Jurkat, Clone E6-1 (cell line): Measurements from ENCODE around the gene ARHGAP45.

Experiments used
- DNase-seq: peaks from one replicate; pipeline ENCODE4 v3.0.0-alpha.2; 2011; ENCODE audit warnings: low read depth, low spot score
- H3K4me3 ChIP-seq: 2 replicates; pipeline ENCODE4 v1.5.1; 2011; ENCODE audit warnings: mild to moderate bottlenecking, low read length, control low read depth, moderate library complexity

Gene ARHGAP45

GRCh38 chr19:1051791-1052190, 15.2 kb upstream of the ARHGAP45 start:
- no peak overlapping the region for H3K4me3 ChIP-seq
- no peak for DNase-seq

- DNase-seq = no peak
- no peak overlapping the region for H3K4me3 ChIP-seq
Measured at GRCh38 chr19:1052349-1052975, 14.5 kb upstream of the ARHGAP45 start.

GRCh38 chr19:1053176-1054101, 13.5 kb upstream of the ARHGAP45 start:
- no peak for DNase-seq
- H3K4me3 ChIP-seq = no peak overlapping the region

- DNase-seq = no peak
- no peak overlapping the region for H3K4me3 ChIP-seq
Measured at GRCh38 chr19:1054102-1055027, 12.6 kb upstream of the ARHGAP45 start.

- H3K4me3 ChIP-seq = no peak overlapping the region
- no peak for DNase-seq
Measured at GRCh38 chr19:1055028-1055425, 11.9 kb upstream of the ARHGAP45 start.

GRCh38 chr19:1055886-1056620, 10.9 kb upstream of the ARHGAP45 start:
- no peak overlapping the region for H3K4me3 ChIP-seq
- DNase-seq = no peak

GRCh38 chr19:1057176-1057855, 9.7 kb upstream of the ARHGAP45 start:
- DNase-seq = peak; percentile 67

GRCh38 chr19:1058112-1058511, 8.9 kb upstream of the ARHGAP45 start:
- no peak for DNase-seq
- no peak overlapping the region for H3K4me3 ChIP-seq

More at GRCh38 chr19:1057176-1057855, 9.7 kb upstream of the ARHGAP45 start:
- no peak overlapping the region for H3K4me3 ChIP-seq

- no peak overlapping the region for H3K4me3 ChIP-seq
- DNase-seq = no peak
Measured at GRCh38 chr19:1060689-1061088, 6.3 kb upstream of the ARHGAP45 start.

GRCh38 chr19:1061987-1062386, 5.0 kb upstream of the ARHGAP45 start:
- DNase-seq = no peak

GRCh38 chr19:1062387-1063029, 4.5 kb upstream of the ARHGAP45 start:
- DNase-seq = no peak
- no peak overlapping the region for H3K4me3 ChIP-seq

More at GRCh38 chr19:1061987-1062386, 5.0 kb upstream of the ARHGAP45 start:
- H3K4me3 ChIP-seq = no peak overlapping the region

GRCh38 chr19:1063030-1063908, 3.7 kb upstream of the ARHGAP45 start:
- H3K4me3 ChIP-seq = no peak overlapping the region
- DNase-seq = no peak

GRCh38 chr19:1063909-1064660, 2.9 kb upstream of the ARHGAP45 start:
- H3K4me3 ChIP-seq = no peak overlapping the region
- DNase-seq = no peak

- peak overlapping the region; percentile 27 for H3K4me3 ChIP-seq
- DNase-seq = peak; percentile 60
Measured at GRCh38 chr19:1064661-1065605, 2.0 kb upstream of the ARHGAP45 start.

GRCh38 chr19:1065606-1066109, 1.3 kb upstream of the ARHGAP45 start:
- DNase-seq = no peak
- H3K4me3 ChIP-seq = no peak overlapping the region; the same call in 1 of the 2 replicates
